Neural progenitor cell (in vitro differentiated cells): Measurements from ENCODE around the gene RNF224.

Source experiments
- CTCF ChIP-seq: fragments of 200-600 bp; sonication (generic); IDR thresholded peaks from 2 replicates; pipeline ENCODE4 v1.5.1; 2017; ENCODE audit warnings: antibody characterized with exemption, mild to moderate bottlenecking
- EZH2 ChIP-seq: fragments of 200-600 bp; sonication (generic); IDR thresholded peaks from 2 replicates; pipeline ENCODE4 v1.6.1; 2017; ENCODE audit warnings: antibody characterized with exemption, mild to moderate bottlenecking, moderate library complexity

GRCh38 chr9:137213160-137214060, 13.9 kb upstream of the RNF224 start:
- TF ChIP-seq CTCF = no peak
- TF ChIP-seq EZH2 = no peak
